Activated naive CD4-positive, alpha-beta T cell treated with anti-CD3 and anti-CD28 coated beads, Interleukin-2, amount 50 U/mL, for 16 hours (primary cell): ENCODE results near the gene SLC25A23.
"Not testable (repeated sequence)": the region's sequence is repeated elsewhere in the genome, so short reads cannot be mapped to it uniquely, and the experiment has no call there.

Experiments used
- DNase-seq: peaks from one replicate; pipeline ENCODE4 v3.0.0-alpha.2; 2020

SLC25A23 gene

GRCh38 chr19:6459262-6460098, at the start of gene SLC25A23:
Gene SLC25A23, minus strand, starts transcription at chr19:6459792. Its CDS starts 164 bp downstream, at chr19:6459628.
- peak; percentile 65 for DNase-seq

GRCh38 chr19:6508028-6508771, 48.6 kb upstream of the SLC25A23 start:
- DNase-seq, result not testable (repeated sequence)

- no peak for DNase-seq
Measured at GRCh38 chr19:6503407-6504201, 44.0 kb upstream of the SLC25A23 start.

- peak; percentile 61 for DNase-seq
Measured at GRCh38 chr19:6501740-6502648, 42.4 kb upstream of the SLC25A23 start, which contains the start of gene TUBB4A. Gene TUBB4A, minus strand, starts transcription at chr19:6502309. Its CDS starts 97 bp downstream, at chr19:6502212.

GRCh38 chr19:6500837-6501739, 41.5 kb upstream of the SLC25A23 start:
- no peak for DNase-seq

GRCh38 chr19:6499052-6499790, 39.6 kb upstream of the SLC25A23 start:
- DNase-seq, result no peak

GRCh38 chr19:6498294-6499036, 38.9 kb upstream of the SLC25A23 start:
- DNase-seq, result no peak

GRCh38 chr19:6495947-6496346, 36.4 kb upstream of the SLC25A23 start:
- no peak for DNase-seq

- DNase-seq, result no peak
Measured at GRCh38 chr19:6494438-6495036, 34.9 kb upstream of the SLC25A23 start.

- no peak for DNase-seq
Measured at GRCh38 chr19:6491802-6492592, 32.4 kb upstream of the SLC25A23 start.

GRCh38 chr19:6490134-6490533, 30.5 kb upstream of the SLC25A23 start:
- DNase-seq, result no peak

- DNase-seq, result no peak
Measured at GRCh38 chr19:6489278-6490061, 29.9 kb upstream of the SLC25A23 start.

GRCh38 chr19:6484831-6485230, 25.2 kb upstream of the SLC25A23 start:
- no peak for DNase-seq

- no peak for DNase-seq
Measured at GRCh38 chr19:6484230-6484629, 24.6 kb upstream of the SLC25A23 start.

GRCh38 chr19:6483235-6483634, 23.6 kb upstream of the SLC25A23 start:
- DNase-seq, result no peak

- DNase-seq, result peak; percentile 30
Measured at GRCh38 chr19:6482343-6482686, 22.7 kb upstream of the SLC25A23 start.
